ENCODE measurements around the gene SHROOM1.
"Not testable (repeated sequence)": the region's sequence is repeated elsewhere in the genome, so short reads cannot be mapped to it uniquely, and the experiment has no call there.

DNA sequence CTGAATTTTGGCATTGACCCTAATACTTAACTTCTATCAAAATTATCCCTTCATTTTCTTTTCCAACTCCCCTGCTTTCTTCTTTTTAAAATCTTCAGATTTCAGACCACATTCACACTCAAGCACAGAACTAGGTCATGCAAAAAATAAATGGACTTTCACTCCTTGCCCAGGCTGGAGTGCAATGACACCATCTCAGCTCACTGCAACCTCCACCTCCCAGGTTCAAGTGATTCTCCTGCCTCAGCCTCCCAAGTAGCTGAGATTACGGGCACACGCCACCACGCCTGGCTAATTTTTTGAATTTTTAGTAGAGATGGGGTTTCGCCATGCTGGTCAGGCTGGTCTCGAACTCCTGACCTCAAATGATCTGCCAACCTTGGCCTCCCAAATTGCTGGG, 24.5 kb upstream of the SHROOM1 start:
- TF ChIP-seq, protein P1, sequence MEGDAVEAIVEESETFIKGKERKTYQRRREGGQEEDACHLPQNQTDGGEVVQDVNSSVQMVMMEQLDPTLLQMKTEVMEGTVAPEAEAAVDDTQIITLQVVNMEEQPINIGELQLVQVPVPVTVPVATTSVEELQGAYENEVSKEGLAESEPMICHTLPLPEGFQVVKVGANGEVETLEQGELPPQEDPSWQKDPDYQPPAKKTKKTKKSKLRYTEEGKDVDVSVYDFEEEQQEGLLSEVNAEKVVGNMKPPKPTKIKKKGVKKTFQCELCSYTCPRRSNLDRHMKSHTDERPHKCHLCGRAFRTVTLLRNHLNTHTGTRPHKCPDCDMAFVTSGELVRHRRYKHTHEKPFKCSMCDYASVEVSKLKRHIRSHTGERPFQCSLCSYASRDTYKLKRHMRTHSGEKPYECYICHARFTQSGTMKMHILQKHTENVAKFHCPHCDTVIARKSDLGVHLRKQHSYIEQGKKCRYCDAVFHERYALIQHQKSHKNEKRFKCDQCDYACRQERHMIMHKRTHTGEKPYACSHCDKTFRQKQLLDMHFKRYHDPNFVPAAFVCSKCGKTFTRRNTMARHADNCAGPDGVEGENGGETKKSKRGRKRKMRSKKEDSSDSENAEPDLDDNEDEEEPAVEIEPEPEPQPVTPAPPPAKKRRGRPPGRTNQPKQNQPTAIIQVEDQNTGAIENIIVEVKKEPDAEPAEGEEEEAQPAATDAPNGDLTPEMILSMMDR (IDR thresholded peaks at IDR 0.05) = not testable (repeated sequence)
- TF ChIP-seq EP300, POLR2A (IDR thresholded peaks at IDR 0.05): not testable (repeated sequence)

All from ovary (tissue), 3 donors.